GM23248 (cell line): Measurements from ENCODE around the gene CDR2L. TPM values are rescaled to one million over a fixed set of nuclear protein-coding genes. Genes with fewer than 3 reads are reported as not detected.

ENCODE experiments used
- DNase-seq: peaks from one replicate; pipeline ENCODE4 v3.0.0-alpha.2; 2015
- H2AFZ ChIP-seq: fragments of 200-600 bp; sonication (generic); 2 replicates; pipeline ENCODE4 v1.6.1; 2016; ENCODE audit warnings: antibody characterized with exemption
- H3F3A ChIP-seq: fragments of 200-600 bp; sonication (generic); 2 replicates; pipeline ENCODE4 v1.6.1; 2016; ENCODE audit warnings: mild to moderate bottlenecking, antibody characterized with exemption, mixed run types; ENCODE audit not compliant: insufficient read depth
- H3K27ac ChIP-seq: fragments of 200-600 bp; sonication (generic); 2 replicates; pipeline ENCODE4 v1.5.1; 2016; ENCODE audit warnings: mild to moderate bottlenecking
- H3K27me3 ChIP-seq: fragments of 200-600 bp; sonication (generic); replicated peaks from 2 replicates; pipeline ENCODE4 v1.6.1; 2016; ENCODE audit warnings: mild to moderate bottlenecking; ENCODE audit not compliant: insufficient read depth
- H3K36me3 ChIP-seq: fragments of 200-600 bp; sonication (generic); 2 replicates; pipeline ENCODE4 v1.6.1; 2016; ENCODE audit warnings: low read depth, mild to moderate bottlenecking
- H3K4me1 ChIP-seq: fragments of 200-600 bp; sonication (generic); 2 replicates; pipeline ENCODE4 v1.6.1; 2016; ENCODE audit warnings: mild to moderate bottlenecking; ENCODE audit not compliant: insufficient read depth
- H3K4me2 ChIP-seq: fragments of 200-600 bp; sonication (generic); one replicate; pipeline ENCODE4 v1.6.1; 2016; ENCODE audit warnings: mild to moderate bottlenecking; ENCODE audit not compliant: unreplicated experiment
- H3K4me3 ChIP-seq: fragments of 200-600 bp; sonication (generic); 2 replicates; pipeline ENCODE4 v1.5.1; 2016; ENCODE audit warnings: mild to moderate bottlenecking
- H3K79me2 ChIP-seq: fragments of 200-600 bp; sonication (generic); 2 replicates; pipeline ENCODE4 v1.6.1; 2016; ENCODE audit warnings: mild to moderate bottlenecking; ENCODE audit not compliant: insufficient read depth
- H3K9ac ChIP-seq: fragments of 200-600 bp; sonication (generic); 2 replicates; pipeline ENCODE4 v1.6.1; 2016; ENCODE audit warnings: mild to moderate bottlenecking
- H3K9me2 ChIP-seq: fragments of 200-600 bp; sonication (generic); 2 replicates; pipeline ENCODE4 v1.6.1; 2016; ENCODE audit warnings: mixed run types, mild to moderate bottlenecking, moderate library complexity; ENCODE audit not compliant: insufficient read depth
- H3K9me3 ChIP-seq: fragments of 200-600 bp; sonication (generic); one replicate; pipeline ENCODE4 v1.6.1; 2017; ENCODE audit warnings: low read depth
- H4K20me1 ChIP-seq: fragments of 200-600 bp; sonication (generic); 2 replicates; pipeline ENCODE4 v1.6.0; 2016; ENCODE audit not compliant: insufficient read depth
- EZH2 ChIP-seq: fragments of 200-600 bp; sonication (generic); IDR thresholded peaks from 2 replicates; pipeline ENCODE4 v1.6.1; 2018; ENCODE audit warnings: antibody characterized with exemption, mild to moderate bottlenecking; ENCODE audit not compliant: insufficient read depth, poor library complexity, severe bottlenecking
- EZH2phosphoT487 ChIP-seq: fragments of 200-600 bp; sonication (generic); IDR thresholded peaks from 2 replicates; pipeline ENCODE4 v1.6.1; 2018; ENCODE audit warnings: antibody characterized with exemption, moderate library complexity, mild to moderate bottlenecking, low read depth; ENCODE audit not compliant: insufficient read depth
- WGBS, 2 experiments: methylation state at CpG; one replicate each; pipeline ENCODE4 v1.1.6; 2015 to 2017; ENCODE audit warnings: low lambda C conversion rate in 2 of 2, low coverage in 1 of 2; ENCODE audit errors: missing lambda C conversion rate in 2 of 2; 5-methylcytosine and 5-hydroxymethylcytosine counted together
- in situ Hi-C: fragments of 300-500 bp; cut with MboI; formaldehyde crosslinking; loops from 2 replicates; pipeline ENCODE4 v1.15.0; 2020
- polyA plus RNA-seq: library from polyadenylated mRNA; unstranded; fragments of >200 nt; fragmentation: Nextera tagmentation; extraction: Ambion mirVana; gene quantifications from 2 replicates; pipeline ENCODE4 v1.2.1, GENCODE V29; 2016
- total RNA-seq: library from RNA; depleted of rRNA; stranded (reverse); fragments of >200 nt; shearing (Covaris generic); gene quantifications from 2 replicates; pipeline ENCODE4 v1.2.3, GENCODE V29; 2014

The CDR2L gene
- total and polyA plus RNA-seq, 2 experiments from 2014 or later, result 18.0 to 23.9 TPM

DNA sequence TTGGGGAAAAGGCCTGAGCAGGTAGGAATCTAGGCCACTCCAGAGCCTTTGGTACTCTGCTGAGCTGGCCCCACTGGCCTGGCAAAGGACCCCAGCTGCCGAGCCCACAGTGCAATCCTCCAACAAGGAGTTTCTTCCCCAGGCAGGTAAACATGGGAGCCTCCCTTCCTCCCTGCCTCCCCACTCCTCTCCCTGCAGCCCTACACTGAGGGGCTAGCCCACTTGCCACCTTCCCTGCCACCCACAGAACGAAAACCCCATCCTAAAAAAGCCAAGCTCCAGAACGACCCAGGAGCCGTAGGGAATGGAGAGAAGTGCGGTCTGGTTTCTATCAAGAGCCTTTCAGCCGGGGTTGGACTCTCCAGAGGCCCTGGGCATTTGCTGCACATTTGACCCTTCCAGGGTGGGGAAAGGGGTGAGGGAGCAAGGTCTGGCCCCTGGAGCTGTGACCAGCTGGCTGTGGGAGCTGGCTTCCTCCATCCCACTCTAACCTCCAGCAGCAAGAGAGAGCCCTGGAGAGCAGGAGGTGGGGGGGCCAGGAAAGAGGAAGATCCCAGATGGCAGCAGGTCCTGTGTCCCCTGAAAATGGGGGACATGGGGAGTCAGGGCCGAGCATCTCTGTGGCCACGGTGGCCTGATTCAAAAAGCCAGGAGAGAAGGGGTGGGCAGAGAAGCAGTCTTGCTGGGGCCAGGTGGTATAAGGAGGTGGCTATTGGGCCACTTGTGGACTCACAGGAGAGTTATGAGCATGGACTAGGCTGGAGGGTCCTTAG lies 16.2 kb upstream of the CDR2L start:
- Histone ChIP-seq H3K9me2 (no peaks in the 10 kb centered on the region), H3K4me3 (no peak overlapping the region), H3K36me3 (no peaks in the 10 kb centered on the region), H3K4me1 (no peaks in the 10 kb centered on the region), H2AFZ (no peak overlapping the region), H3F3A (no peaks in the 10 kb centered on the region), H3K79me2 (no peaks in the 10 kb centered on the region), H3K9me3 (no peaks in the 10 kb centered on the region), H3K27me3 (peaks cover 28% of the 10 kb centered on the region), H3K27ac (no peak overlapping the region), H3K4me2 (no peak overlapping the region), H3K9ac (no peak overlapping the region), H4K20me1 (no peaks in the 10 kb centered on the region)
- TF ChIP-seq EZH2 (no peak), EZH2phosphoT487 (no peak)
- DNase-seq, result no peak
- 86% methylated on average over 8 of the region's 8 CpGs for WGBS, 2 experiments
- in situ Hi-C loops, result no loop called here

DNA sequence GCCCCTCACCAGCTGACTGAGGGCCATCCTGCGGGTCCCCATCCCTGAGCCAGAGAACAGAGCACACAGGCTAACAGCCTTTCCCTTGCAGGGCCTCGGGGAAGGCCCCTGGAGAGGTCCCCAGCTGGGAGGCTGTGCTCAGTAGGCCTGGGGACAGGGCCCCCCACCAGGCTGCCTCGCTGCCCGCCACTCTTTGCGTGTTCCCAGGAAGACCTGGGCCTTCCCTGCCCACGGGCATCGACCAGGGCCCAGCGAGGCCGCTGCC lies 15.7 kb upstream of the CDR2L start:
- WGBS, 2 experiments, result 29 to 43% methylated on average over 8 to 9 of the region's 9 CpGs
- H3F3A ChIP-seq, result no peaks in the 10 kb centered on the region
- H3K79me2 ChIP-seq, result no peaks in the 10 kb centered on the region
- no peaks in the 10 kb centered on the region for H4K20me1 ChIP-seq
- H2AFZ ChIP-seq, result no peak overlapping the region
- H3K4me3 ChIP-seq, result no peak overlapping the region
- no peak for TF ChIP-seq EZH2
- TF ChIP-seq EZH2phosphoT487, result no peak
- no peaks in the 10 kb centered on the region for H3K9me2 ChIP-seq
- H3K27me3 ChIP-seq, result peaks cover 28% of the 10 kb centered on the region
- no peaks in the 10 kb centered on the region for H3K4me1 ChIP-seq
- no peak for DNase-seq
- H3K4me2 ChIP-seq, result no peak overlapping the region
- no peaks in the 10 kb centered on the region for H3K36me3 ChIP-seq
- H3K9me3 ChIP-seq, result no peaks in the 10 kb centered on the region
- in situ Hi-C loops, result no loop called here
- no peak overlapping the region for H3K27ac ChIP-seq
- no peak overlapping the region for H3K9ac ChIP-seq

DNA sequence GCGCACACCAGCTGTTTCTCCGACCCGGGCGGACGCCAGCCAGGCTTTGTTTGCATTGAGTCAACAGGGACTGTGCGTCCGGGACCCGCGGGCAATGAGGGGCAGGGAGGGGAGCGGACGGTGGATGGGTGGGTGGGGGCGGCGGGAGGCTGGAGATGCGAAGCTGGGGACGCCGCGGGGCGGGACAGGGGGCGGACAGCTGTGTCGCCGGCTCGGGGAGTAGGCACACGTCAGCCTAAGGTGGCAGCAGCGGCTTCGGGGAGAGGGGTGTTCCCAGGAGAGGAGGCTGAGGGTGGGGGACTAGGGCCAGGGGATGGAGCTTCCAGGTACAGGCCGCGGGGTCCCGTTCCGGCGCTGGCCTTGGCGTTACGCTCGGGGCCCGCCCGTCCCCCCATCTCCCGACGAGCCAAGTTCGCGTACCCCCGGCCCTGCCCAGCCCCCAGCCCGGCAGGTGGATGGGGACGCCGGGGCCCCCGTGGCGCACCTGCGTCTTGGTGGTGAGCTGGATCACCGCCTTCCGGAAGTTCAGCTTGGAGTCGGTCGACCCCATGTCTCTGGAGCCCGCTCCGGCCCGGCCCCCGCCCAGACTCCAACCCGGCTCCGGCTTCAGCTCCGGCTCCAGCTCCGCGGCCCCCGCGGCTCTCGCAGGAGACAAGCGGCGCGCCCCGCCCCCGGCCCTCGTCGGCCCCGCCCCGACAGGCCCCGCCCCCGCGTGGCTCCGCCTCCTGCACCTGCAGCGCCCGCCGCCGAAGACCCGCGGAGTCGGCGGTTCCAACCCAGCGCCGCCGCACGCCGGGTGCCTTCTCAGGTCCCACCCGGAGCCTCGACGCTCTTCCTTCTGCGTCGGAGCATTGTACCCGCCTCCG lies 15.1 kb upstream of the CDR2L start, which contains the start of gene HID1:
Gene HID1 (minus strand): TSS at position 653 of the 866 bp plus-strand sequence. CDS start 103 bp downstream, at position 550.
- H3K4me3 ChIP-seq, result peak within 1 kb of the TSS; percentile 55
- no peak within 1 kb of the TSS for H2AFZ ChIP-seq
- H3K27ac ChIP-seq, result no peak within 1 kb of the TSS
- no peaks in the 10 kb centered on the region for H4K20me1 ChIP-seq
- no peaks in the 10 kb centered on the region for H3K9me3 ChIP-seq
- 7 to 10% methylated on average over 28 to 38 of the region's 95 CpGs for WGBS, 2 experiments
- no peak for TF ChIP-seq EZH2
- no peak for TF ChIP-seq EZH2phosphoT487
- H3K27me3 ChIP-seq, result peaks cover 28% of the 10 kb centered on the region
- no peaks in the 10 kb centered on the region for H3K9me2 ChIP-seq
- in situ Hi-C loops, result no loop called here
- H3K4me2 ChIP-seq, result peak within 1 kb of the TSS; percentile 16
- H3F3A ChIP-seq, result no peaks in the 10 kb centered on the region
- no peaks in the 10 kb centered on the region for H3K79me2 ChIP-seq
- no peaks in the 10 kb centered on the region for H3K4me1 ChIP-seq
- no peak within 1 kb of the TSS for H3K9ac ChIP-seq
- DNase-seq, result peak; percentile 43
- H3K36me3 ChIP-seq, result no peaks in the 10 kb centered on the region

DNA sequence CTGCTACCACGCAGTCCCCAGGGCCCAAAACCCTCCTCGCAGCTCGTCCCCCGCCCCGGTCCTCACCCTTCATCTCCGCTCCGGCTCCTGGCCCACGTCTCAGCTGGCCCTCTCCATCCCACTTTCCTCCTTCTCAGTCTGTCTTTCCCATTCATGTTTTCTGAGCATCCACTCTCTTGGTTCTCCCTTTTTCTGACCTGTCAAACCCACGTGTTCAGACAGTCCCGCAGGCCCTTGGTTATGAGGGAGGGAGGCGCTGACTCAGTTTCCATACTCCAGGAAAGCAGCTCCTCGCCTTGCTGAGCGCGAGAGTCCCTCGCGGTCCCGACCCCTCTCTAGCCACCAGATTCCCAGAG lies 14.5 kb upstream of the CDR2L start:
- no peaks in the 10 kb centered on the region for H3K36me3 ChIP-seq
- no peak for DNase-seq
- H3K4me2 ChIP-seq, result peak overlapping the region; percentile 16
- no peaks in the 10 kb centered on the region for H3K9me2 ChIP-seq
- TF ChIP-seq EZH2 (no peak), EZH2phosphoT487 (0 out of 2 replicates have a peak, but pooled peaks have one; percentile 47)
- H3K9me3 ChIP-seq, result no peaks in the 10 kb centered on the region
- in situ Hi-C loops, result no loop called here
- H4K20me1 ChIP-seq, result no peaks in the 10 kb centered on the region
- H3K4me3 ChIP-seq, result no peak overlapping the region; the same call in 1 of the 2 replicates
- H3K9ac ChIP-seq, result no peak overlapping the region
- H3K4me1 ChIP-seq, result no peaks in the 10 kb centered on the region
- H3F3A ChIP-seq, result no peaks in the 10 kb centered on the region
- no peaks in the 10 kb centered on the region for H3K79me2 ChIP-seq
- H3K27me3 ChIP-seq, result peaks cover 28% of the 10 kb centered on the region
- WGBS, 2 experiments, result 7 to 8% methylated on average over 17 of the region's 17 CpGs
- H2AFZ ChIP-seq, result no peak overlapping the region
- no peak overlapping the region for H3K27ac ChIP-seq
